GM18873 (cell line): ENCODE measurements around the gene SLC6A3.

ENCODE experiments used
- ATAC-seq: cut with Tn5 transposase; IDR thresholded peaks from one replicate; pipeline ENCODE4 v1.9.1; 2021; ENCODE audit warnings: mild to moderate bottlenecking, moderate library complexity, moderate number of reproducible peaks; ENCODE audit not compliant: unreplicated experiment, low FRiP score

SLC6A3 gene

DNA sequence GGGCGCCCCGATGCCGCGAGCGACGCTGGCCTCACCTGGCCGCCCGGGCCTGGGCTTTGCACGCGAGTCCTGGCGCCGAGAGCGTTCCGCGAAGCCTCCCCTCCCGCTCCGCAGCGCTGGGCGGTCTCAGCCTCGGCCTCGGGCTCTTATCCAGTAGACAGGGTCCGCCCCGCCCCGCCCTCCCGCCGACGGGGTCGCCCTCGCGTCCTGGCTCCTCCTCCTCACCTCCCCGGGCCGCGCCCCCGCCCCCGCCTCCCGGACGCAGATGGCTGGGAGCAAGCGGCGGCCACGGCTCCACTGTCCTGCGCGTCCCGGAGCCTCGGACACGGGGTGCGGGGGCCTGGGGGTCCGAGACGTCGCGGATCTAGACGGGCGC is at the start of gene SLC6A3:
Gene SLC6A3, minus strand, starts transcription at position 128 of the 376 bp plus-strand sequence. CDS start 2,243 bp downstream, outside the sequence.
- ATAC-seq, result no peak

DNA sequence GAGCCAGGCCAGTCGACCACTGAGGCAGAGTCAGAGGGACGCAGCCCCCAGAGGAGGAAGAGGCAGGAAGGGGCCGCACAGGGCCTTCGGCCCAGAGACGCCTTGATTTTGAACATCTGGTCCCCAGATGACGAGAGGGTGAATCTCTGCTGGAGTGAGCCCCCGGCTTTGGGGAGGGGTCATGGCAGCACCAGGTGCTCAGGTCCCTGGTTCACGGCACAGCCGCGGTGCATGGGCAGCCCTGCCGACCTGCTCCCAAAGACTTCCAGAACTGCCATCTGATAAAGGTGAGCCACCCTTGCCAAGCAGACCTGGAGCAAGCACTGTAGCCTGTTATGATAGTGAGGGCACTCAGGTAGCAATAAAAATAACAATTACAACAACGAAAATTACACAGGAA is 48.7 kb upstream of the SLC6A3 start:
- no peak for ATAC-seq

- ATAC-seq, result no peak
Measured at GRCh38 chr5:1493413-1493812, 48.2 kb upstream of the SLC6A3 start.

- ATAC-seq, result no peak
Measured at GRCh38 chr5:1492757-1493156, 47.5 kb upstream of the SLC6A3 start.

GRCh38 chr5:1490376-1490775 is 45.1 kb upstream of the SLC6A3 start:
- no peak for ATAC-seq

DNA sequence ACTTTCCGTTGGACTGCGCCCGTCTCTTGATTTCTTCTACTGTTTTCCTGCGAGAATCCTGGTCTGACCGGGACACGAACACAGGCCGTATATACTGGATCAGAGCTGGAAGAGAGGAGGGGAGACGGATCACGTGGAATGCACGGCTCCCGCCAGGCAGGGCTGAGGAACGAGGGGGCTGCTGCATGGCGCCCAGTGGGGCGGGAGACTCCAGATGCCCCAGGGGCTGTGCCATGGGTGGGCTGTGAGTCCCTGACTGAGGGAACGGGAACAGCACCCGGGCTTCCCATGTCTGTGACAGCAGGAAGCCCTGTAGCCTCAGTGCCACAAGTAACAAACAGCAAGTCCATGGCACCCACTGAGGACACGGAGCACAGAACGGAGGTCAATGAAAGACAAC is 44.5 kb upstream of the SLC6A3 start:
- ATAC-seq, result no peak

GRCh38 chr5:1488882-1489680 is 43.8 kb upstream of the SLC6A3 start:
- peak; percentile 40 for ATAC-seq

DNA sequence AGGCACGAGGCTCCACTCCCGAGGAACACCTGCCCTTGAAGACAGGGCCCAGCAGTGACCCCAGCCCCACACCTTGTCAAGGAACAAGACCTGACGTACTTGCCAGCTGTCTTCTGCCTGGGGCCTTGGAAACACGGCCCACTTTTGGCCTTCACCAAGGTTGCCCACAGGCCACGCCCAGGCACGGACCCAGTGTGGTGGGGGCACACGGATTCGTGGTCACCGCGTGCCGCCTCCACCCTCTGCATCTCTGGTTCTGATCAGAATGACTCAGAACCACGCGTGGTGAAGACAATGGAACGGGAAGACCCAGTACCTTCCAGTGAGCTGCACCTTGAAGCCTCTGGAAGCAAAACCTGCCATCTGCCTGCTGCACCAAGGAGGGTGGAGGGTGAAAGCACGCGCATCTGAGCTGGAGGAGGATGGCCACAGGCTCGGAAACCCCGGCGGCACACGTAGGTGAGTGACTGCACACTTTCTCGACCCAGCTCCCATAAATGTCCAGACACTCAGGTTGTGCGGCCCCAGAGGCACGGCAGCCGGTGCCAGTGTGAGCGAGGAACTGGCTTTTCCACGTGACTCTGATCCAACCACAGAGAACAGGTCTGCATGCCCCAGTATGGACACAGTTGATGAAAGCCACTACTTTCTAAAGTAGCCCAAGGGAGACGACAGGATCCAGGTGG is 42.0 kb upstream of the SLC6A3 start:
- no peak for ATAC-seq

DNA sequence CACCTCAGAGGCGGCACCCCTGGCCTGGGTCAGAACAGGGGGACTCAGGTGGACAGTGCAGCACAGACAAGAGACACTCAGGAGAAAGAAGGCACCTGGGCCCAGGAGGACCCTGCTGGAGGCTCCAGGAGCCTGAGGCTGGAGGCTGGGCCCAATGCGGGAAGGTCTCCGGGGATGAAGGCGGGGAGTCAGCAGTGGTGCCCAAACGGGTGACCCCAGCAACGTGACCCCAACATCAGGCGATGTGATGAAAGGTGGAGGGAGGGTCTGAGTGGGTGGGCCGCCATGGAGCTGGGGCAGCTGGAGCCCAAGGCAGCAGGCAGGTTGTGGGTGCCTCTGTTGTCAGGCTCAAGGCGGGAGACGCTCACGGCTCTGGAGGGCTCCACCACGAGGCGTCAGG is 41.0 kb upstream of the SLC6A3 start:
- ATAC-seq, result no peak

DNA sequence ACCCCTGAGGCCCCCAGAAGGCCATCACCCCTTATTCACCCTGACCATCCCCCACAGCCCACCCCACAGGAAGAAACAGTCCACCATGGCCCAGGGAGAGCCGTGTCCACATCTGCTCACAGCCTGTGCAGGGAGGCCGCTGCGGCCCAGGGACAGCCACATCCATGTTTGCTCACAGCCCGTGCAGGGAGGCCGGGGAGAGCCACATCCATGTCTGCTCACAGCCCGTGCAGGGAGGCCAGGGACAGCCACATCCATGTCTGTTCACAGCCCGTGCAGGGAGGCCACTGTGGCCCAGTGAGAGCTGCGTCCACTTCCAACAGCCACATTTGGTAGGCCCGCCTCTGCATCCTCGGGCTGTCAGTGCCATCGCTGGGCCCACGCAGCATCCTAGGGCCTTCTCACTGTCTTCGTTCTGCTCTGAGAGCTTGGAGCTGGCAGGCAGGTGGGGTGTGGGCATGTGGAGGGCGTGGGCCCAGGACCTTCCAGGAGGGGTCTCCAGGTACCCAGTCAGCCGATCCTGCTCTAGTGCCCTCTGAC is 40.4 kb upstream of the SLC6A3 start:
- no peak for ATAC-seq

- peak; percentile 64 for ATAC-seq
Measured at GRCh38 chr5:1484730-1485578, 39.7 kb upstream of the SLC6A3 start.

DNA sequence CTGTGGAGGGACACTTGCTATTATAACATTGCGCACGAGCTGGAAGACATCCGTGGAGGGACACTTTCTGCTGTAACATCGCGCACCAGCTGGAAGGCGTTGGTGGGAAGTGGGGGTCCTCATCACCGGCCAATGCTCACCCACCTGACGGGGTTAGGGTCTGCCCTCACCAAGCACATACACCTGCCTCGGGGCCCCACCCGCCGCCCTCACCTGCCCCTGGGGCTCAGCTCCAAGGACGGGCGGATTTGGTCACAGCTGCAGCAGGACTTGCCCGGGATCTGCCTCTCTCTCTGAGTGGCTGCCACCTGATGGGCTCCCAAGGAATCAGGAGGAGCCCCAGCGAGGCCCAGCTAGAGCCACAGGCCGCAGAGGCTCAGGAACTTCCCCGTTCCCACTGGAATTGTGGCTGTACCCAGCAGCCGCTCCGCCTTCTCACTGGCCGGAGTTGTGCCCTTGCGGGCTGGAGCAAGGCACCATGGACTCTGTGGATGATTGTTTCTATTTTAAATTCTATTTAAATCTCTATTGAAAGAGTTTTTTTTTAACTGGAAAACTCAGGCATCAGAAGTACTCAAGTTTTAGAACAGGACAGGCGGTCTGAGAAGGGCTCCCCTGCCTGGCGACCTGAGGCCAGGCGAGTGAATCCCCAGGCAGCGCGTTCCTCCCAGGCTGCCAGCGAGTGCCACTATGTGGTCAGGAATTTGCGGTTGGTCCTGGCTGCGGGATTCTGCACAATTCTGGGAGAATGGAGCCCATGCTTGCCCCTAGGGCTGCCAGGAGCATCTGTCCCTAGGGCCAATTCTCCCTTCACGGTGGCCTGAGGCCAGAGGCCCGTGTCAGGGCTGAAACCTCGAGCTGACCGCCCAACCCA is 38.9 kb upstream of the SLC6A3 start:
- no peak for ATAC-seq

- ATAC-seq, result no peak
Measured at GRCh38 chr5:1483064-1483463, 37.8 kb upstream of the SLC6A3 start.

- no peak for ATAC-seq
Measured at GRCh38 chr5:1481959-1482331, 36.7 kb upstream of the SLC6A3 start.

GRCh38 chr5:1481266-1481958 is 36.2 kb upstream of the SLC6A3 start:
- no peak for ATAC-seq

GRCh38 chr5:1480806-1481205 is 35.6 kb upstream of the SLC6A3 start:
- ATAC-seq, result no peak

DNA sequence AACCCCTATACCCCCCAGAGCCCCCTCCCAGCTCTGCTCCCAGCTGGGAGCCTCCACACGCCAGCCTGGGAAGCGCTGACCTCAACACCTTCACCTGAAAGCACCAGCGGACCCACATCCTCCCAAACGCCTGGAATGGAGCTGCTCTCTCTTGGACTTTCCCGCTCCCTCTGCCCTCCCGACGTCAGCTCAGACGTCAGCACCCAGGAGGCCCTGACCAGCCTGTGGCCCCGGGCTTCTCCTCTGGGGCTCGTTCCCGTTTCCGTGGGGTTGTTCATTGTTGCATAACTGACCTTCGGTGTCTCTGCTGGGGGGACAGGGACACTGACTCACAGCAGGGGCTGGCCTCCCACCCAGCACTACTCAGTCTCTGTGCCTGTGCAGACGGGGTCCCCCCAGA is 35.0 kb upstream of the SLC6A3 start:
- ATAC-seq, result no peak

GRCh38 chr5:1479581-1480188 is 34.4 kb upstream of the SLC6A3 start:
- ATAC-seq, result no peak

DNA sequence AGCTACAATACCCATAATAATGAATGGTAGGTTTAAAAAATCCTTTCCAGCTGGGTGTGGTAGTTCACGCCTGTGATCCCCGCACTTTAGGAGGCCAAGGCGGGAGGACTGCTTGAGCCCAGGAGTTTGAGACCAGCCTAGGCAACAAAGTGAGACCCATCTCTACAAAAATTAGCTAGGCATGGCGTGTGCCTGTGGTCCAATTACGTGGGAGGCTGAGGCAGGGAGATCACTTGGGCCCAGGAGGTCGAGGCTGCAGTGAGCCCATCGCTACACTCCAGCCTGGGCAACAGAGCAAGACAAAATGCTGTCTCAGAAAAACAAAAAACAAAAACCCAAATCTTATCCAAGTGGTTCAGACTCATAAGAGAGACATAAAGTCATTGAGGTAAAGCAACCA is 33.8 kb upstream of the SLC6A3 start:
- ATAC-seq, result no peak
